Breast epithelium (tissue), 4 donors: ENCODE results near the gene MAK. TPM values are rescaled to one million over a fixed set of nuclear protein-coding genes. Genes with fewer than 3 reads are reported as not detected.
"Not testable (repeated sequence)": the region's sequence is repeated elsewhere in the genome, so short reads cannot be mapped to it uniquely, and the experiment has no call there.

Source experiments
- DNase-seq, 2 donors: peaks; one replicate each; pipeline ENCODE4 v3.0.0-alpha.2; 2019; ENCODE audit warnings: low spot score in 2 of 2
- H3K27ac ChIP-seq, 2 donors: fragments of 200-600 bp; sonication (generic) in 1 of 2; one replicate each; pipeline ENCODE4 v1.5.1; 2016 to 2019; ENCODE audit warnings: mild to moderate bottlenecking in 1 of 2
- H3K27me3 ChIP-seq, 2 donors: fragments of 200-600 bp; sonication (generic) in 1 of 2; one replicate each; pipeline versions ENCODE4 v1.5.1 to v1.6.0; 2017 to 2019; ENCODE audit warnings: control low read depth in 1 of 2, mild to moderate bottlenecking in 1 of 2
- H3K36me3 ChIP-seq: fragments of 200-600 bp; one replicate; pipeline ENCODE4 v1.5.1; 2019
- H3K4me1 ChIP-seq, 2 donors: fragments of 200-600 bp; sonication (generic); one replicate each; pipeline ENCODE4 v1.5.1; 2016 to 2019; ENCODE audit warnings: control low read depth in 1 of 2
- H3K4me3 ChIP-seq, 3 donors: fragments of 200-600 bp; sonication (generic); 1 replicate in 2 of 3; 2 replicates in 1 of 3; pipeline ENCODE4 v1.5.1; 2016 to 2019; ENCODE audit warnings: mild to moderate bottlenecking in 3 of 3, moderate library complexity in 2 of 3
- H3K9me3 ChIP-seq, 2 donors: fragments of 200-600 bp; sonication (generic) in 1 of 2; one replicate each; pipeline ENCODE4 v1.5.1; 2016 to 2019; ENCODE audit warnings: control low read depth in 1 of 2
- POLR2A ChIP-seq: fragments of 450-650 bp; IDR thresholded peaks from one replicate; pipeline ENCODE4 v1.6.1; 2016; ENCODE audit warnings: antibody characterized with exemption, mild to moderate bottlenecking, moderate library complexity
- POLR2AphosphoS5 ChIP-seq, 3 donors: sonication (generic); formaldehyde crosslinking; IDR thresholded peaks; one replicate each; pipeline ENCODE4 v1.6.1; 2017; ENCODE audit warnings: antibody characterized with exemption in 3 of 3
- intact Hi-C: fragments of 100-400 bp; cut with DNase I; formaldehyde crosslinking; loops from one replicate; pipeline ENCODE4 v1.15.1; 2023; ENCODE audit warnings: low total_unique reads
- total RNA-seq, 3 donors: library from RNA; depleted of rRNA; stranded (reverse); fragments of >200 nt; gene quantifications; one replicate each; pipeline ENCODE4 v1.1.0, GENCODE V29; 2016
- TF ChIP-seq, protein P1 (sequence below), 3 donors: fragments of 450-650 bp; IDR thresholded peaks; one replicate each; pipeline ENCODE4 v1.5.1; 2016 to 2017; ENCODE audit warnings: antibody characterized with exemption in 3 of 3, mild to moderate bottlenecking in 3 of 3, moderate library complexity in 3 of 3

The MAK gene
- total RNA-seq, 3 donors from 2014 or later = 0.16 to 0.98 (median 0.59) TPM

DNA sequence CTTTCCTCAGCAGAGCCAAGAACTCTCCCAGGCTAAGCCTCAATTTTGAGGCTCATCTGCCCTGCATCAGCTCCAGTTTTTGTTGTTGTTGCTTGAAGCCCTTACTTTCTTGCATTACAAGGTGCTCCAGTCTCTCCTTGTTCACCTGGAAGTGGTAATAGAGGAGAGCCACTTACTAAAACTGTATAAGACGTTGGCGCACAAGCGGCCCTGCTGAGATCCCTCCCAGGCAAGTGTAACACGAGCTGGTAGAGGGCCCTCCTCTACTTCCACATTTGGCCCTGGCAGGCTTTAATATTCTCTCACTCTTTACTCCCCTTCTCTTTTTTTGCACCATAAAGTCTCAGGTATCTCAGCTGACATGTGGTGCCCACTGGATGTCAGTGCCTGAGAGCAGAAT is 24.0 kb upstream of the MAK start:
- Histone ChIP-seq H3K36me3 (no peaks in the 10 kb centered on the region), H3K4me3 (no peak overlapping the region), H3K27ac (no peak overlapping the region), H3K4me1 (no peaks in the 10 kb centered on the region), H3K27me3 (no peaks in the 10 kb centered on the region), H3K9me3 (no peaks in the 10 kb centered on the region)
- intact Hi-C loops = no loop called here
- TF ChIP-seq POLR2A (no peak), POLR2AphosphoS5 (IDR thresholded peaks at IDR 0.05) (no peak)
- TF ChIP-seq, protein P1, sequence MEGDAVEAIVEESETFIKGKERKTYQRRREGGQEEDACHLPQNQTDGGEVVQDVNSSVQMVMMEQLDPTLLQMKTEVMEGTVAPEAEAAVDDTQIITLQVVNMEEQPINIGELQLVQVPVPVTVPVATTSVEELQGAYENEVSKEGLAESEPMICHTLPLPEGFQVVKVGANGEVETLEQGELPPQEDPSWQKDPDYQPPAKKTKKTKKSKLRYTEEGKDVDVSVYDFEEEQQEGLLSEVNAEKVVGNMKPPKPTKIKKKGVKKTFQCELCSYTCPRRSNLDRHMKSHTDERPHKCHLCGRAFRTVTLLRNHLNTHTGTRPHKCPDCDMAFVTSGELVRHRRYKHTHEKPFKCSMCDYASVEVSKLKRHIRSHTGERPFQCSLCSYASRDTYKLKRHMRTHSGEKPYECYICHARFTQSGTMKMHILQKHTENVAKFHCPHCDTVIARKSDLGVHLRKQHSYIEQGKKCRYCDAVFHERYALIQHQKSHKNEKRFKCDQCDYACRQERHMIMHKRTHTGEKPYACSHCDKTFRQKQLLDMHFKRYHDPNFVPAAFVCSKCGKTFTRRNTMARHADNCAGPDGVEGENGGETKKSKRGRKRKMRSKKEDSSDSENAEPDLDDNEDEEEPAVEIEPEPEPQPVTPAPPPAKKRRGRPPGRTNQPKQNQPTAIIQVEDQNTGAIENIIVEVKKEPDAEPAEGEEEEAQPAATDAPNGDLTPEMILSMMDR (IDR thresholded peaks at IDR 0.05) = no peak
- DNase-seq = no peak

DNA sequence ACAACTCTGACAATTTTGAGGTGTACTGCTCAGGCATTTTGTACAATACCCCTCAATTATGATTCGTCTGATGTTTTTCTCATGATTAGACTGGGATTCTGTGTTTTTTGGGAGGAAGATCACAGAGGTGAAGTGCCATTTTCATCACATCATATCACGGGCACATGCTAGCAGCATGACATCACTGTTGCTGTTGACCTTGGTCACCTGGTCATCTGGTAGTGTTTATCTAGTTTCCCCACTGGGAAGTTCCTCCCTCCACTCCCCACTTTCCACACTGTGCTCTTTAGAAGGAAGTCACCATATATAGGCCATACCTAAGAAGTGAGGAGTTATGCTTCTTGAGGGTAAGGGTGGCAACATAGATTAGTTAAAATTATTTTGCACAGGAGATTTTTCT is 22.7 kb upstream of the MAK start:
- no peaks in the 10 kb centered on the region for H3K36me3 ChIP-seq
- no peaks in the 10 kb centered on the region for H3K9me3 ChIP-seq
- no peak overlapping the region for H3K4me3 ChIP-seq
- DNase-seq = no peak
- H3K27ac ChIP-seq = no peak overlapping the region
- no peaks in the 10 kb centered on the region for H3K27me3 ChIP-seq
- intact Hi-C loops = no loop called here
- TF ChIP-seq POLR2AphosphoS5 (IDR thresholded peaks at IDR 0.05) (no peak), POLR2A (no peak)
- TF ChIP-seq, protein P1 (IDR thresholded peaks at IDR 0.05) = no peak
- H3K4me1 ChIP-seq = no peaks in the 10 kb centered on the region

DNA sequence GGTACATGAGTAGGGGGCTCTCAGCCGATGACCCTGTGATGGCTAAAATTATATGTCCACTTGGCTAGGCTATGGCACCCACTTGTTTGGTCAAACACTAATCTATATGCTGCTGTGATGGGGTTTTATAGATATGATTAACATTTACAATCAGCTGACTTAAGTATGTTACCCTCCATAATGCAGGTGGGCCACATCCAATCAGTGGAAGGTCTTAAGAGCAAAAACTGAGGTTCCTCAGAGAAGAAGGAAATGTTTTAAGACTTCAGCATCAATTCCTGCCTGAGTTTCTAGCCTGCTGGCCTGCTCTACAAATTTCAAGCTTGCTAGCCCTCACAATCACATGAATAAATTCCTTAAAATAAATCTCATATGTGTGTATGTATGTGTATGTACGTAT is 18.9 kb upstream of the MAK start:
- no peaks in the 10 kb centered on the region for H3K27me3 ChIP-seq
- no peaks in the 10 kb centered on the region for H3K4me1 ChIP-seq
- DNase-seq = no peak
- H3K36me3 ChIP-seq = no peaks in the 10 kb centered on the region
- no peak overlapping the region for H3K27ac ChIP-seq
- peaks cover 0 to 10% of the 10 kb centered on the region in 2 donors for H3K9me3 ChIP-seq
- intact Hi-C loops = no loop called here
- H3K4me3 ChIP-seq = no peak overlapping the region
- TF ChIP-seq POLR2AphosphoS5 (IDR thresholded peaks at IDR 0.05) = no peak
- TF ChIP-seq, protein P1 (IDR thresholded peaks at IDR 0.05) = no peak
- no peak for TF ChIP-seq POLR2A

DNA sequence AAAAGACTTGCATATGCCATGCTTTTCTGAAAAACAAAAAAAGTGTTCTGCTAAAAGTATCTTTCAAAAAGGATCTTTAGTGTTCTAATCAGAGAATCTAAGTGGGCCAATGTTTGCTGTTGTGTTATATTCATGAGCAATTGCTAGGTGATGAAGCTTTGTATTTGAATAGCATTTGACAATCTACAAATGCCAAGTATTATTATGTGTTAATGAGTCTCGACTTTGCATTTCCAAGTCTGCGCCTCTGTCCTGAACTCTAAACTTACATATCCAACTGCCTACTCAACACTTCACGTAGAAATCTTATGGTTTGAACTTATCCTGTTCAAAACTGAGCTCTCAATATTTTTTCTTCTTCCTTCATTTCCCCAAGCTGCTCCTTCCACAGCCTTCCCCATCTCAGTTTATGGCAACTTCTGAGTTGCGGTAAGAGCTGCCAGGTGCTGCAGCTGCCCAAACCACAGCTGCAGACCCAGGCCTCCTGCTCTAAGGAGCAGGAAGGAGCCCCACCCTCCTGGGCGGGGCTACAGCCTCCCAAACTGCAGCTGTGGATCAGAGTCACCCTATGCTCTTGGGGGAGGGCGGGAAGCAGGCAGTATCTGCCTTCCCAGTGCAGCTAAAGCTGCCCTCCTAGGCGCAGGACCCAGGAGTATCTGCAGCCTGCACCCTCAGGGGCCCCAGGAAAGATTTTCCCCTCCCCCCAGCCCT is 16.7 kb upstream of the MAK start:
- H3K4me1 ChIP-seq = no peaks in the 10 kb centered on the region
- no peak for DNase-seq
- intact Hi-C loops = no loop called here
- no peak overlapping the region for H3K4me3 ChIP-seq
- H3K9me3 ChIP-seq = peaks cover 0 to 10% of the 10 kb centered on the region in 2 donors
- TF ChIP-seq POLR2AphosphoS5 (IDR thresholded peaks at IDR 0.05) (no peak), POLR2A (no peak)
- TF ChIP-seq, protein P1 (IDR thresholded peaks at IDR 0.05) = no peak
- no peaks in the 10 kb centered on the region for H3K27me3 ChIP-seq
- H3K36me3 ChIP-seq = no peaks in the 10 kb centered on the region
- H3K27ac ChIP-seq = no peak overlapping the region

DNA sequence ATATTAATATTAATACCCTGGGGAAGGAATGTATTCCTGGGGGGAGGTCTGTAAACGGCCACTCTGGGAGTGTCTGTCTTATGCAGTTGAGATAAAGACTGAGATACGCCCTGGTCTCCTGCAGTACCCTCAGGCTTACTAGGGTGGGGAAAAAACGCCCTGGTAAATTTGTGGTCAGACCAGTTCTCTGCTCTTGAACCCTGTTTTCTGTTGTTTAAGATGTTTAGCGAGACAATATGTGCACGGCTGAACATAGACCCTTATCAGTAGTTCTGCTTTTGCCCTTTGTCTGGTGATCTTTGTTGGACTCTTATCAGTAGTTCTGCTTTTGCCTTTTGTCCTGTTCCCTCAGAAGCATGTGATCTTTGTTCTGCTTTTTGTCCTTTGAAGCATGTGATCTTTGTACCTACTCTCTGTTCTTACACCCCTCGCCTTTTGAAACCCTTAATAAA is 15.5 kb upstream of the MAK start:
- H3K27me3 ChIP-seq, H3K36me3 ChIP-seq, H3K27ac ChIP-seq, intact Hi-C loops, H3K4me3 ChIP-seq, DNase-seq, H3K4me1 ChIP-seq: not testable (repeated sequence)
- peaks cover 0 to 10% of the 10 kb centered on the region in 2 donors for H3K9me3 ChIP-seq
